HG03520 (cell line): ENCODE measurements around the gene RMP24.

Experiments used
- ATAC-seq: cut with Tn5 transposase; IDR thresholded peaks from one replicate; pipeline ENCODE4 v1.9.1; 2021; ENCODE audit warnings: mild to moderate bottlenecking, moderate library complexity; ENCODE audit not compliant: unreplicated experiment

Gene RMP24

GRCh38 chr18:36025025-36025424 lies 52.5 kb downstream of the RMP24 start:
- no peak for ATAC-seq

- ATAC-seq = no peak
Measured at GRCh38 chr18:36028859-36029258, 56.4 kb downstream of the RMP24 start.
